ENCODE data around the gene CCDC152. TPM values are rescaled to one million over a fixed set of nuclear protein-coding genes. Genes with fewer than 3 reads are reported as not detected.

CCDC152 gene
- total and polyA plus RNA-seq, 12 donors, result 0.66 to 4.0 (median 1.5) TPM

GRCh38 chr5:42768106-42768504 lies 11.5 kb downstream of the CCDC152 start:
- no peak overlapping the region for H3K4me3 ChIP-seq
- H3K36me3 ChIP-seq, result no peaks in the 10 kb centered on the region
- H3K27me3 ChIP-seq, result no peaks in the 10 kb centered on the region
- ATAC-seq (no peak), DNase-seq (no peak)
- TF ChIP-seq CTCF (IDR thresholded peaks at IDR 0.05), result no peak
- peaks cover 0 to 6% (median 0%) of the 10 kb centered on the region in 9 donors for H3K4me1 ChIP-seq
- peaks cover 0 to 12% (median 0%) of the 10 kb centered on the region in 11 donors for H3K9me3 ChIP-seq
- H3K27ac ChIP-seq, result no peak overlapping the region
- intact Hi-C loops (cut with DNase I), result loop anchor here in 8 of 10 donors (5.0 to 10.0 kb wide), 7 partner anchors 343 to 913 kb away; partner anchors contain the start of gene GHR (in 4 of the 8)
- WGBS, 2 donors, result 18 to 34% methylated on average over 1 of the region's 1 CpG

- intact Hi-C loops (cut with DNase I), result loop anchor here in 5 of 10 donors (5.0 to 10.0 kb wide), 2 partner anchors 115 to 117 kb away; no protein-coding TSS in a partner anchor
- TF ChIP-seq CTCF (IDR thresholded peaks at IDR 0.05), result no peak
Measured at GRCh38 chr5:42770003-42770402, 13.4 kb downstream of the CCDC152 start.

GRCh38 chr5:42772265-42772993 lies 15.8 kb downstream of the CCDC152 start:
- ATAC-seq (peak in 4 of 8 donors; percentile 23 to 67 (median 58)), DNase-seq (no peak)
- H3K4me3 ChIP-seq, result peak overlapping the region in 7 of 10 donors; percentile 10 to 36 (median 23)
- peaks cover 0 to 6% (median 0%) of the 10 kb centered on the region in 11 donors for H3K9me3 ChIP-seq
- intact Hi-C loops (cut with DNase I), result loop anchor here in 5 of 10 donors (2.0 to 10.0 kb wide), 3 partner anchors 112 to 768 kb away; no protein-coding TSS in a partner anchor
- H3K27ac ChIP-seq, result no peak overlapping the region
- H3K27me3 ChIP-seq, result no peaks in the 10 kb centered on the region
- 50 to 69% methylated on average over 13 of the region's 13 CpGs for WGBS, 2 donors
- H3K4me1 ChIP-seq, result peaks cover 0 to 6% (median 0%) of the 10 kb centered on the region in 9 donors
- TF ChIP-seq CTCF (IDR thresholded peaks at IDR 0.05), result no peak
- no peaks in the 10 kb centered on the region for H3K36me3 ChIP-seq

More at GRCh38 chr5:42770003-42770402, 13.4 kb downstream of the CCDC152 start:
- no peaks in the 10 kb centered on the region for H3K27me3 ChIP-seq
- H3K9me3 ChIP-seq, result peaks cover 0 to 12% (median 0%) of the 10 kb centered on the region in 11 donors
- H3K4me3 ChIP-seq, result no peak overlapping the region
- H3K4me1 ChIP-seq, result peaks cover 0 to 6% (median 0%) of the 10 kb centered on the region in 9 donors
- H3K27ac ChIP-seq, result no peak overlapping the region
- H3K36me3 ChIP-seq, result no peaks in the 10 kb centered on the region
- no peak for ATAC-seq
- no peak for DNase-seq

- WGBS, 2 donors, result 73 to 88% methylated on average over 1 of the region's 1 CpG
- no peak overlapping the region for H3K27ac ChIP-seq
- H3K4me1 ChIP-seq, result no peaks in the 10 kb centered on the region
- no peaks in the 10 kb centered on the region for H3K27me3 ChIP-seq
- intact Hi-C loops (cut with DNase I), result loop anchor here in 2 of 10 donors (10.0 kb wide), 1 partner anchor 106 kb away; no protein-coding TSS in a partner anchor
- no peak for ATAC-seq
- H3K9me3 ChIP-seq, result peaks cover 0 to under 1% (median 0%) of the 10 kb centered on the region in 11 donors
- no peak for TF ChIP-seq CTCF (IDR thresholded peaks at IDR 0.05)
- DNase-seq, result no peak
- H3K36me3 ChIP-seq, result no peaks in the 10 kb centered on the region
- no peak overlapping the region for H3K4me3 ChIP-seq
Measured at GRCh38 chr5:42779083-42779482, 22.5 kb downstream of the CCDC152 start.
